ENCODE results near the gene HDAC4. TPM values are rescaled to one million over a fixed set of nuclear protein-coding genes. Genes with fewer than 3 reads are reported as not detected.

Gene HDAC4
- polyA plus RNA-seq, 1 donor (not counting 4 experiments of a cell fraction or from before 2014, with no cell fraction given), result 2.9 TPM

DNA sequence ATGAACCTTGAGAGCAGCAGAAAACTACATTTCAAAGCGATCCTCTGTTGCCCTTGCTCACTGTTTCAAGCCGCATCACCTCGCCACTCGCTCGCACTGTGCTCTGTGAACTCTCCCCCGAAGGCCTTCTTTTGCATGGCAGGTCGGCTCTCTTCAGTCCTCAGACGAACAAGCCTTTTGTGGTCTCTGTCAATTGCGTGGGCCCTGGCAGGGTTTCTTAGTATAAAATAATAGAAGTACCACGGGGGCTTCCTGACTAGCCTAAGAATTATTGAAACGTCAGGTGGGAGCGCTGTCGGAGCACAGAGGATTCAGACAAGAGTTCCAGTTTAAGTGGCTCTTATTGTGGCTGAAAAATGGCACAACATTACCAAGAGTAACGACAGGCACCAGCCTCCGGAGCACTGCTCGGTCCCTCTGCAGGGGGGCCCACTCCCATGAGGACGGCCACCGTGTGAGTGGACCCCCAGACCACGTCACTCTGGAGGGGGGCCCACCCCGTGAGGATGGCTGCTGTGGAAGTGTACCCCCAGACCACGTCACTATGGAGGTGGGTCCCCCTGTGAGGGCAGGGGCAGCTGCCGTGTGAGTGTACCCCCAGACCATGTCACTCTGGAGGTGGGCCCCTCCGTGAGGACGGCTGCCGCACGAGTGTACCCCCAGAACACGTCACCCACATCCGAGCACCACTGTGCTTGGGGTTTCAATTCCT lies 237.7 kb downstream of the HDAC4 start:
- Histone ChIP-seq H3K4me2 (ENCODE audit: control insufficient read depth, extremely low read depth, insufficient read depth, low read depth, low read length) (no peak overlapping the region), H3K27ac (ENCODE audit: control insufficient read depth, insufficient read depth, low read length) (no peak overlapping the region), H3K36me3 (ENCODE audit: control insufficient read depth in 2 of 2, extremely low read depth in 1 of 2, insufficient read depth in 2 of 2, low read length in 2 of 2) (peaks cover 0 to 5% of the 10 kb centered on the region in 2 experiments), H3K4me3 (ENCODE audit: control insufficient read depth in 2 of 3, extremely low read depth in 1 of 3, insufficient read depth in 2 of 3, low read depth in 1 of 3, low read length in 3 of 3) (no peak overlapping the region), H3K9ac (ENCODE audit: control insufficient read depth, extremely low read depth, insufficient read depth, low read length) (no peak overlapping the region), H3K79me2 (ENCODE audit: control insufficient read depth, insufficient read depth, low read length) (no peaks in the 10 kb centered on the region), H3K9me3 (ENCODE audit: control insufficient read depth, low read depth, low read length) (no peaks in the 10 kb centered on the region), H3K27me3 (ENCODE audit: control insufficient read depth, extremely low read depth, insufficient read depth, low read length) (no peaks in the 10 kb centered on the region), H3K9me1 (ENCODE audit: control insufficient read depth, extremely low read depth, insufficient read depth, low read length) (no peaks in the 10 kb centered on the region), H3K4me1 (ENCODE audit: control insufficient read depth, extremely low read depth, insufficient read depth, low read length) (peaks cover under 1% of the 10 kb centered on the region), H2AFZ (ENCODE audit: control insufficient read depth, low read length) (no peak overlapping the region), H4K20me1 (ENCODE audit: control insufficient read depth, extremely low read depth, insufficient read depth, low read length) (no peaks in the 10 kb centered on the region)
- no peak for DNase-seq (ENCODE audit: low read depth, low spot score)
- TF ChIP-seq, protein P1, sequence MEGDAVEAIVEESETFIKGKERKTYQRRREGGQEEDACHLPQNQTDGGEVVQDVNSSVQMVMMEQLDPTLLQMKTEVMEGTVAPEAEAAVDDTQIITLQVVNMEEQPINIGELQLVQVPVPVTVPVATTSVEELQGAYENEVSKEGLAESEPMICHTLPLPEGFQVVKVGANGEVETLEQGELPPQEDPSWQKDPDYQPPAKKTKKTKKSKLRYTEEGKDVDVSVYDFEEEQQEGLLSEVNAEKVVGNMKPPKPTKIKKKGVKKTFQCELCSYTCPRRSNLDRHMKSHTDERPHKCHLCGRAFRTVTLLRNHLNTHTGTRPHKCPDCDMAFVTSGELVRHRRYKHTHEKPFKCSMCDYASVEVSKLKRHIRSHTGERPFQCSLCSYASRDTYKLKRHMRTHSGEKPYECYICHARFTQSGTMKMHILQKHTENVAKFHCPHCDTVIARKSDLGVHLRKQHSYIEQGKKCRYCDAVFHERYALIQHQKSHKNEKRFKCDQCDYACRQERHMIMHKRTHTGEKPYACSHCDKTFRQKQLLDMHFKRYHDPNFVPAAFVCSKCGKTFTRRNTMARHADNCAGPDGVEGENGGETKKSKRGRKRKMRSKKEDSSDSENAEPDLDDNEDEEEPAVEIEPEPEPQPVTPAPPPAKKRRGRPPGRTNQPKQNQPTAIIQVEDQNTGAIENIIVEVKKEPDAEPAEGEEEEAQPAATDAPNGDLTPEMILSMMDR (optimal IDR thresholded peaks at IDR 0.05 in 1 of 3, IDR thresholded peaks at IDR 0.05 in 1 of 3, conservative IDR thresholded peaks at IDR 0.05 in 1 of 3; ENCODE audit: extremely low read depth in 1 of 3, insufficient read depth in 2 of 3, low read length in 3 of 3), result no peak
- no peak for TF ChIP-seq EZH2 (IDR thresholded peaks at IDR 0.05; ENCODE audit: low read length)
- no peak for FAIRE-seq
- dilution Hi-C loops (cut with MboI; ENCODE audit: extremely low pct_ligation_motif_present, low sequenced_read_pairs), result no loop called here

DNA sequence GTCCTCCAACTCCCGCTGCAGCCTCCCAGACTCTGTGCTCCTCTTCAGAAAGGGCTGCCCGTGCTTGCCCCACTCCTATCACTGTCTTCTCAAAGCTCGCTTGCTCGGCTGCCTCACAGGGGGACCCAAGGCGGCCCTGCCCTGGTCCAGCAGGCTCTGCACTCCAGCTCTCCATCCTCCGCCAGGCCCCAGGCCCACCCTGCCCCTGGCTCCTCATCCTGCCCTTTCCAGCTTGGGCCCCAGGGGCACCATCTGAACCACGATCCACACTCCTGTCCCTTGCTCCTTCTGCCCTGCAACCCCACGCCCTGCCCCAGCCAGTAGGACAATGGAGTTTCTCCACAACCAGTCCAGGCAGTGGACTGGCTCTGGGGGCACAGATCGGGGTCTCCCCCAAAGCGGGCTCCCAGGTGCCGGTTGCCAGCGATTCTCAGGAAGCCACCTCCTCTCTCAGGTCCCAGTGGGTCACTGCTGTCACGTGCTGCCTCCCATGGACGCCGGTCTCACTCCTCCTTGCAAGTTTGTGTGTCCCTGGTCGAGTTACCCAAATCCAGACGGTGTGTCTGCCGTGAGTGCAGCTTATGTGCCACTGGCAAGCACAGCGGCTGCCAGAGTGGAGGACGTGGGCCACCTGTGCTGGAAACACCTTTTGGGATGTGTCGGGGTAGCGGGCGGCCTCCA lies 238.5 kb downstream of the HDAC4 start:
- FAIRE-seq (no peak), DNase-seq (ENCODE audit: low read depth, low spot score) (no peak)
- Histone ChIP-seq H3K79me2 (ENCODE audit: control insufficient read depth, insufficient read depth, low read length) (no peaks in the 10 kb centered on the region), H3K9me3 (ENCODE audit: control insufficient read depth, low read depth, low read length) (no peaks in the 10 kb centered on the region), H3K36me3 (ENCODE audit: control insufficient read depth in 2 of 2, extremely low read depth in 1 of 2, insufficient read depth in 2 of 2, low read length in 2 of 2) (peaks cover 0 to 5% of the 10 kb centered on the region in 2 experiments), H3K9ac (ENCODE audit: control insufficient read depth, extremely low read depth, insufficient read depth, low read length) (no peak overlapping the region), H3K4me2 (ENCODE audit: control insufficient read depth, extremely low read depth, insufficient read depth, low read depth, low read length) (no peak overlapping the region), H2AFZ (ENCODE audit: control insufficient read depth, low read length) (no peak overlapping the region), H3K9me1 (ENCODE audit: control insufficient read depth, extremely low read depth, insufficient read depth, low read length) (peaks cover 2% of the 10 kb centered on the region), H3K27me3 (ENCODE audit: control insufficient read depth, extremely low read depth, insufficient read depth, low read length) (no peaks in the 10 kb centered on the region), H3K4me1 (ENCODE audit: control insufficient read depth, extremely low read depth, insufficient read depth, low read length) (peaks cover 7% of the 10 kb centered on the region), H4K20me1 (ENCODE audit: control insufficient read depth, extremely low read depth, insufficient read depth, low read length) (no peaks in the 10 kb centered on the region), H3K4me3 (ENCODE audit: control insufficient read depth in 2 of 3, extremely low read depth in 1 of 3, insufficient read depth in 2 of 3, low read depth in 1 of 3, low read length in 3 of 3) (no peak overlapping the region), H3K27ac (ENCODE audit: control insufficient read depth, insufficient read depth, low read length) (no peak overlapping the region)
- TF ChIP-seq EZH2 (IDR thresholded peaks at IDR 0.05; ENCODE audit: low read length), result no peak
- dilution Hi-C loops (cut with MboI; ENCODE audit: extremely low pct_ligation_motif_present, low sequenced_read_pairs), result no loop called here
